ENCODE results near the gene MYNN.

DNA sequence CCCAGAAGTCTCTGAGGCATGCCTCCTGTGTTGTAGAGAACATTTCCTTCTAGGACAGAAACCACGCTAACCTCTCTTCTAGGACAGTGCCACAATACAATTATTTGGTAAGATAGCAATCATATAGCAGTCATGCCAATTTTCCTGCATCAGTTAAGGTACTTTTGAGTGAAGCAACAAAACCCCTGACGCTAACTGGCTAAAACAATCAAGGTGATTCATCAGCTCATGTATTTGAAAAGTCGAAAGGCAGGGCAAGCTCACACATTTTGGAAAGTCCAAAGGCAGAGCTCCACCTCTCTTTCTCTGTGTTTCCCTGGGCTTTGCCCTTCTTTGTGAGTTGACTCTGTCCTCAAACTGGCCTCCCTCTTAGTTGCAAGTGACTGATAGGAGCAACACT is 18.5 kb upstream of the MYNN start:
- TF ChIP-seq POLR2A (IDR thresholded peaks at IDR 0.05; ENCODE audit: low read depth, low read length) (no peak), POLR2AphosphoS5 (IDR thresholded peaks at IDR 0.05; ENCODE audit: low read depth, low read length) (no peak), TAF1 (IDR thresholded peaks at IDR 0.05; ENCODE audit: low read depth, low read length) (no peak), PAX5 (IDR thresholded peaks at IDR 0.05; ENCODE audit: insufficient read depth, low read length, severe bottlenecking) (no peak), POU2F2 (IDR thresholded peaks at IDR 0.05; ENCODE audit: low read depth, low read length) (no peak)

All from GM12891 (cell line).